Stimulated activated CD4-positive, alpha-beta T cell treated with anti-CD3 and anti-CD28 coated beads, Interleukin-12 subunit alpha, Interleukin-12 subunit beta, amount 100 ng/mL, for 48 hours (primary cell): ENCODE results near the gene VPS13D.
"Not testable (repeated sequence)": the region's sequence is repeated elsewhere in the genome, so short reads cannot be mapped to it uniquely, and the experiment has no call there.

ENCODE experiments used
- DNase-seq, 3 donors: peaks; one replicate each; pipeline ENCODE4 v3.0.0-alpha.2; 2020; ENCODE audit warnings: low read depth in 2 of 3, low spot score in 1 of 3

Gene VPS13D

DNA sequence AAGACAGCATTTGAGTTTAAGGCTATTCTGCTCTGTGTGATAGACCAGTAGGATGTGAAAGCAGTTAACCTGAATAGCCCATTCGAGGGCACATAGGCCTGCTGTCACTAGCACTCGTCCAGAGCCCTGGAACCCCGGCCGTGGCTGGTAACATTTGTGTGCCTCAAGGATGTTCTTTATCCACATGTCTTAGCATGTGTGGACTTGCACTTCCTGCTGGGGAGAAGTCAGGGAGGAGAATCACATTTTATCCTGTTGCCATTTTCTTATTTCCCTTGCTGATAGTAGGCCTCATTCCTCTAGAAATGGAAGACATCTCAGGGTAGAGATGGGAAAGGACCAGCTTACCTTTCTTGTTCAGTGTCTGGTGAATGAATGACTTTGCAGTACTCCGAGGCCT, 54.7 kb downstream of the VPS13D start:
- DNase-seq = no peak

DNA sequence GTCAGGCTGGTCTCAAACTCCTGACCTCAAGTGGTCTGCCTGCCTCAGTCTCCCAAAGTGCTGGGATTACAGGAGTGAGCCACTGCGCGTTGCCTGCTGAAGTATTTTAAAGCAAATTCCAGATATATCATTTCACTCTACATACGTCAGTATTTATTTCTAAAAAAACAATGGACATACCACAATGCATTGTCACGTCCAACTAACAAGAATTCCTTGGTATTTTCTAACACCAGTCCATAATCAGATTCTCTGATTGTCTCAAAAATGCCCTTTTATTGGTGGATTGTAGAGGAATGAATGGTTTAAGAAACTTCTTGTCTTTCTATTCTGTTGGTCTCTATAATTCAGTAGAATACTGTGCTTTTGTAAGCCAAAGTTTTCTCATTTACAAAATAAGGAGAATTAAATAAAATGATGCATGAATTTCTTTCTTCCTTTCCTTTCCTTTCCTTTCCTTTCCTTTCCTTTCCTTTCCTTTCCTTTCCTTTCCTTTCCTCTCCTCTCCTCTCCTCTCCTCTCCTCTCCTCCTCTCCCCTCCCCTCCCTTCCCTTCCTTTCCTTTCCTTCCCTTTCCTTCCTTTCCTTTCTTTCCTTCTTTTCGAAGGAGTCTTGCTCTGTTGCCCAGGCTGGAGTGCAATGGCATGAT, 55.8 kb downstream of the VPS13D start:
- no peak for DNase-seq

DNA sequence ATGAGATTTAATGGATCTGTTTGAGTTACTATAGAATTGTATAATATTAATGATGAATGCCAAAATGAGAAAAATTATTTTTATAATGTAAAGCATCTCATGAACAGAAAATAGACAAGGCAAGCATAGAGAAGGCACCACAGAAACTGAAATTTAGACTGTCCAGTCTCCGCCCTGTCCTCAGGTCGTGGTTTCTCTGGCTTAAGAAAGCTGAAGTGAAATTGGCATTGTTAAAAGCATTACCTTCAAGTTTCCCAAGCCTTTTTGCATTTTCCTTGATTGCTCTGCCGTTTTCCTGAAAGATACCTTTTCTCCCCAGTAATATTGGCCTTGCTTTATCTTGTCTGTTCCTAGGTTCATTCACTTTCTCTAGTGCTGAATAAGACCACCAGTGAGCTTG, 58.0 kb downstream of the VPS13D start:
- DNase-seq = no peak

DNA sequence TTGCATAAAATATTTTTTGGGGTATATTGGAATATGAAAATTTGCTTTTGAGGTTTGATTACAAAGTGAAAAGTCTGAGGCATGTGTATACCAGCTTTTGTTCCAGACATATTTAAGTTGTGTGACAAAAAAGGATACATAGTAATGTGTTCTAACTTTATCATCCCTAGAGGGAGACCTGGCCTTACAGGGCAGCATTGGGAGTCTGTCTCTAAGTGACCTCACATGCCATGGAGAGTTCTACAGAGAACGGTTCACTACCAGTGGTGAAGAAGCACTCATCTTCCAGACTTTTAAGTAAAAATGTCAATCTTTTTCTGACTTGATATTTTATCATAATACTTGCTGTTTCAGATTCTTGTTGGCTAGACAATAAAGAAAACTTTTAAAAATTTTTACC, 61.0 kb downstream of the VPS13D start:
- no peak for DNase-seq

DNA sequence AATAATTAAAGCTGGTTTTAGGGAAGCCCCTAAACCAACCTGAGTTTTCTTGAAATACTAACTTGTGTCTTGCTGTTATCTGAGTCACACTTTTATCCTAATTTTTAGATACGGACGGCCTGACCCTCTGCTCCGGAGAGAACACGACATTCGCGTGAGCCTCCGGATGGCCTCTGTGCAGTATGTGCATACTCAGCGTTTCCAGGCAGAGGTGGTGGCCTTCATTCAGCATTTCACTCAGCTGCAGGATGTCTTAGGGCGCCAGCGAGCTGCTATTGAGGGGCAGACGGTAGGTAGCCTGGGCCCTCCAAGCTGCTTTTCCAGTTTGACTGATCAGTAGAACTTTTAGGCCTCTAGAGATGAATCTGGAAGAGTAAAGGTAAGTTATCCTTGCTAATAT, 63.6 kb downstream of the VPS13D start:
- DNase-seq = no peak

DNA sequence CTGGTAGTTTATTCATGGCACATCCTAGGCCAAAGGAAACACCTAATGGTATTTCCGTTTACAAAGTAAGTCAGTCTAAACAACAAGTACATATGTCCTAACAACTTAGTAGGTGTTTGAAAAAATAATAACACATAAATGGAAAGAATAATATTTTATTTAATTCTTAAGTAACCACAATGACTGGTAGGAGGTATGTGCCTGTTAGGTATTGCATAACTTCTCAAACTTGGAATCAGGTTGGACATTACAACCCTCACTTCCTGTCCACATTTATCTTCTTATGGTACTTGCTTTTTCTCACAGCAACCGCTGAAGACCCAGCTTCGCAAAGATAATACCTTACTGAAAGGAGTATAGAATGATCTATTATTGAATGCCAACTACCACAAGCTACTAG, 64.2 kb downstream of the VPS13D start:
- no peak for DNase-seq

DNA sequence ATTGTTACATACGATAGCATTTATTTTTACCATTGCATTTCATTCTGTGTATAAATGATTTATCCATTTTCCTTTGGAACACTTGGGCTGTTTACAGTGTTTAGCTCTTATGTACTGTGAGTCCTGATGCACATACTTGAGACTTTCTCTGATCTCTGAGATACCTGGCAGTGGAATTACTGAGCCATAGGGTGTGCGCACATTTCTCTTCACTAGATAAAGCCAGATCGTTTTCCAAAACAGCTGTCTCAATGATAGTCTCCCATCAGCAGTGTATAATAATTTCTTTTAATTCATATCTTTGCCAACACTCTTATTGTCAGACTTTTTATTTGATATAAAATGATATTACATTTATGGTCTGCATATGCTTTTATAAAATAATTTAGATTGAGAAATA, 66.2 kb downstream of the VPS13D start:
- DNase-seq = no peak

DNA sequence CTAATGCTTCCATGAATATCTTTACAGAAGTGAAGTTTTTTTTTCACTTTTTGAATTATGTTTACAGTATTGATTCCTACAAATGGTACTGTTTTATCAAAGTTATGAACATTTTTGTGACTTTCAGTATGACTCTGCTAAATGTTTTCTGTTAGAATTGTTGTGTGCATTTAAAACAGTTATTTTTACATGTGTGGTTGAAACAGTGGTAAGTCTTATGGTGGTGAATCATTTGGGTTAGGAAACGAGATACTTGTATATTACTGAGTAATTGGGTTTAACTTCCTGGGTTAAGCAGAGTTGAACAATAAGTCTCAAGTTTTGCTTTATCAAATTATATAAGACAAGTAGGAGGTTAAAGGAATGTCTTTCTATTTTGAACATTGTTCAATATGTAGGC, 66.8 kb downstream of the VPS13D start:
- DNase-seq = no peak

DNA sequence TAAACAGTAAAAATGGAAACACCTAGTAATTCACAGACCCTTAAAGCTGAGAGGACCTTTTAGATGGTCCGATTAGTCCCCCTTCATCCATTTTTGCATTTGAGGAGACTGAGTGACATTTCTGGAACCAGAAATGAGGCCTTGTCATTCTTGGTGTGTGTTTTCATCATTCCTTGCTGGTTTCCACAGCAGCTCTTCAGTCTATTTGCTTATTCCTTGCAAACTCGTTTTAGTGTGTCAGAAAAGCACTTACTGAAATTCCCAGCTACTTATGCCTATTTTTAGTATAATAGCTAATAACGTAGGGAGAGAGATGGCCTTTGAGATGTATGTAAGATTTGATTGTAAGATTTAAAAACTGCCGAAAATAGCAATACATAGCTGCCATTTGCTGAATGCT, 70.9 kb downstream of the VPS13D start:
- no peak for DNase-seq

DNA sequence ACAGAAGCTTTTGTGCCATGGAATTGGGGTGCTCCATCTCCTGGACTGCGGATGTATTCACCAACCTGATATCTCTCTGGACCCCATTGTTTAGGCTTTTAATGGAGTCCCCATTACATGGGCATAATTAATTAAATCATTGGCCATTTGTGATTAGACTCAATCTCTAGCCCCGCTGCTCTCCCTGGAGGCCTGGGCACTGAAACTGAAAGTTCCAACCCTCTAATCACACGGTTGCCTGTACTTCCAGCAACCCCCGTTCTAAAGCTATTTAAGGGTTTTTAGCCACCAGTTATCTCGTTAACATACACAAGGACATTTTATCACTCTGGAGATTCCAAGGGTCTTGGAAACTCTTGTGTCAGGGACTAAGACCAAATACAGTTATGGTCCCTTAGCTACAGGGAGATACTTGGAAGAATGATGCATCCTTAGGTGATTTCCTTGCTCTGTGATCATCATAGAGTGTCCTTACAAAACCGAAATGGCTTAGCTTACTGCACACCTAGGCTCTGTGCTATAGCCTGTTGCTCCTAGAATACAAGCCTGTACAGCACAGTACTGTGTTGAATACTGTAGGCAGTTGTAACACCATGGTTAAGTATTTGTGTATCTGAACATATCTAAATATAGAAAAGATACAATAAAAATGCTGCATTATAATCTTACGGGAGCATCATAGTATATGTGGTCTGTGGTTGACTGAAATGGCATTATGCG, 71.8 kb downstream of the VPS13D start:
- no peak for DNase-seq

DNA sequence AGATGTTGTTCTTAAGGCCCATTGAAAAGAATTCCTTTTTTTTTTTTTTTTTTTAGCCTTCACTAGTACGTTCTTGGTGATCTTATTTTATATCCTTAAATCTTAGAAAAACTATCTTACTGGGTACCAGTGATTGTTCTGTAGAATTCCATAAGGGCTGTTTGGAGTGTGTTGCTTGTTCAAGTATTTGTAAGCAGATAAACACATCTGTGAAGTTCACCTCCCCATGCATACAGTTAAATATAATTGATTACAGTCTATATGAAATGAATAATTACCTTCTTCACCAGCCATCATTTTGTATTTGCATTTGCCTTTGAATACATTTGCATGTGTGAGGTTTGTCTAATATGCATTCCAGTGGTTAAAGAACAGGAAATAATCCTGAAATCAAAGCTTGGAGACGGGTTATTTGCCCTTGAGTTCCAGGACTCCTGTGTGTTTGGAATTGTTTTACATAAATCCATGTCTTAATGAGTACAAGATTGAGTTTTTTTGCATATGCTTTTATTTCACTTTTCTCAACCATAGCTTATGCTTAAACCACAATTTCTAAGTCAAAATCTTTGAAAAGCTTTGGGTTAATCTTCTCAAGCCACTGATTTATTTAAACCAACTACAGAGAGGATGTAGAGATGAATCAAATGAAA, 73.1 kb downstream of the VPS13D start:
- DNase-seq = no peak

DNA sequence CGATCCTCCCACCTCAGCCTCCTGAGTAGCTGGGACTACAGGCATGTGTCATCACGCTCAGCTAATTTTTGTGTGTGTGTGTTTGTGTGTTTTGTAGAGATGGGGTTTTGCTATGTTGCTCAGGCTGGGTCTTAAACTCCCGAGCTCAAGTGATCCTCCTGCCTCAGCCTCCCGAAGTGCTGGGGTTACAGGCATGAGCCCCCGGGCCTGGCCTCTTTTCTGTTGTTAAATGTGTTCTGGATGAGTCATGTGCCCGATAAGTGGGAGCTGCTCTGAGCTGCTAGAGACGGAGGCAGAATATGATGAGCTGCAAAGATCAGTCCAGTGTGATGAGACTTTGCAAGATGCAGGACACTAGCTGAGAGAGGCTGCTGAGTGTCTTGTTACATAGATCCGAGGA, 75.5 kb downstream of the VPS13D start:
- no peak for DNase-seq

DNA sequence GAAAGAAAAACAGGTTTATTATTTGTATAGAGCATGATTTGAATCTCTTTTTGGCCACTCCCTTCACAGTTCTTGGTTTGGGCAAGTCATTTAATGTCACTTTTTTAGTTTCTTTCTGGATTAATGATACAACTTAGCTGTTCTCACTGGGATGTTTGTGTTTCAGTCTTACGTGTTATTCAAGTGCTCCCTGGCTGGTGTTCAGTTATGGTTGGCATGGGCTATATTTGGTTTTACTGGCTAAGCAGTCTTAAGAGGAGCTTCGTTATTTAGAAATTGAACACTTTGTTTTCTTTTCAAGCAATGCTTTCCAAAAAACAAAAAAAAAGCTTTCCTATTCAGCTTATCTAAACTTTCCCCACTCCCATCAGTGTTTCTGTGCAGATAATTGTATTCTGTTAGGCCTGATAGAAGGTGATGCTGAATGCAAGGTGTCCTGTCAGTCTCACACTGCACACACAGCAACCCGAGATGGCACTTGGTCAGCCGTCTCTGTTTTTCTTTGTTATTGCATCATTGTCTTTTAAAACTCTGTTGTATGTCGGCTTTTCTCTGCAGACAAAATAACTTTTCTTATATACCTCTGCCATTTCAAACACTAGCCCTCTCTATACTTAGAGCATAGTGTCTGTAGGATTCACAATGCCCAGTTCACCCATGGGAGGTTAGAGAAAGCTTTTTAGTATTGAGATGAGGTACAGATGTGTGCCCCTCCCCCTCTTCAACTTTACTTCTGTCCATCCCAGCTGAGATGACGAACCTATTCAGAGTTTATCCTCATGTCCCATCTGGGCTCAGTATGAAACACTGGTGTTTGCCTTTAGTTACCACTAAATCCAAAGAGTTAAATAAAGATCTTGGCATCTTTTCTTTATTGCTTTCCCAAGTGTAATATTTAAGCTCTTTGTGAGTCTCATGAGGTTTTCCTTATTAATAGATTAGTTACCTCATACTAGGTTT, 80.2 kb downstream of the VPS13D start:
- DNase-seq = no peak

DNA sequence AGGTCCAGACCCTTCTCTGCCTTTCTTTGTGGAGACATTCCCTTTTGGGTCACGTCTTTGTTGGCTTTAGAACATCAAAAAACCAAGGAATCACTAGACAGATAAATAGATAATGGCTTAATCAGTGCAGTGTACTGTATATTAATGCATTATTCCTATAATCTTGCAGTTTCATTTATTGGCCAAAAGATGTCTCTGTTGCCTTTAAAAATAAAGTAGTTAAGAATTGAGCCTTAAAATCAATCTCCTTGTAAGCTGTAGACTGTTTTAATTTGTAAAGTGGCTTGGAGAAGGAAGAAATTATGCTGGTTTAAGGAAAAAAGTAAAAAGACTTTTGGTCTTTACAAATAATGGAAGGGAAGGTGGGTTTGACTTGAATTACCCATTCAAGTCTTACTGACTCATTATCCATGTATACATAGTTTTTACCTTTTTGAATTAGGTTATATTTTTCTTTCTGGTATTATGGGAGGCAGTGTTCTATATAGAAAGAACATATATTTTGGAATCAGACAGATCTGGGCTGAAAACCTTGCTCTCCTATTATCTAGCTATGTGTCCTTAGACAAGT, 84.6 kb downstream of the VPS13D start:
- no peak for DNase-seq

DNA sequence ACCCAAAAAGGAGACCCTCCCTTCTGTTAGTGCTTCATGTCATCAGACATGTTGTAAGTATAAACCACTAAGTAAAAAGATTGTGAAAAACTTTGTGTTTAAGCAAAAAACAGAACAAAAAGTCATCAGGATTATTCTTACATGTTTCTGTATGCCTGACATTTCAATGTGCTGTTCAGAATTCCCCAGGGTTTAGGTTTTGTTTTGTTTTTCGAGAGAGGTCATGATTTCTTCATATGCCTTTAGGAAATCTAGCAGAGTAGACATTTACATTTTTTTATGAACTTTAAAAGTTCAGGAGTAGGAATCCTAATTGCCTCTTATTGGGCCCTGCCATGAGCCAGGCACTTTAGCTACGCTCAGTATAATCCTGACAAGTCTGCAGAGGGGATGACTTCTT, 85.3 kb downstream of the VPS13D start:
- DNase-seq = no peak

DNA sequence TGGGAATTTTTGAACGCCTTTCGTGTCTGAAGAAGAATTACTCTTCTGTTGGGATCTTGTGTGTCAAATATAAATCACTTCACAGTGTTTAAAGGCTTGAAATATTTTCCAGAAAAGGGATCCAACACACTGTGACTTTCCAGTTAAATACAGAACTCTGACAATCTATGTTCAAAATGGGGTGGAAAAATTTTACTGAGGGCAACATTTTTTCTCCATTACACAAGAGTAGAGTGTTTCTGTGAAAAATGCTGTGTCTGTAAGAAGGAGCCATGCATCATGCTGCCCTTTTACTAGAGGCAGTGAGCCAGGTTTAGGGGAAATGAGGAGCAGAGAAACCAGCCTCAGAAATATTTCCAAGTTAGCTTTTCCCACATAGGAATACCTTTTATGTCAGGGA, 86.5 kb downstream of the VPS13D start:
- DNase-seq = no peak

DNA sequence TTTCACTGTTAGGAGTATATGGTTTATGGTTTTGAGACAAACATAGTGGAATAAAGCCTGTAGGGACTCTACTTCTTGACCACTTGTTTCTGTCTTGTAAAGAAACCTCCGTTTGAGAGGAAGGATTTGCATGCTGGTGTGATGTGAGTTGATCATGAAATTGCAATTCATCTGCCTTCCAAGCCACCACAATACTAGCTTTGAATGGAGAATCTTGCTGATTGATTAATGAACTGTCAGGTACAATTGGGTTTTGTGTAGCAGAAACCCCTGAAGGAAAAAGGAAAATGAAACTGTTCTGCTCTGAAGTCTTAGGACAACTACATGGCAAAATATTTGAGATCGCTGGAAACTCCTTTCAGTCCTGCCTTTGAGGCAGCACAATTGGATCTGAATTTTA, 90.7 kb downstream of the VPS13D start:
- DNase-seq = no peak

DNA sequence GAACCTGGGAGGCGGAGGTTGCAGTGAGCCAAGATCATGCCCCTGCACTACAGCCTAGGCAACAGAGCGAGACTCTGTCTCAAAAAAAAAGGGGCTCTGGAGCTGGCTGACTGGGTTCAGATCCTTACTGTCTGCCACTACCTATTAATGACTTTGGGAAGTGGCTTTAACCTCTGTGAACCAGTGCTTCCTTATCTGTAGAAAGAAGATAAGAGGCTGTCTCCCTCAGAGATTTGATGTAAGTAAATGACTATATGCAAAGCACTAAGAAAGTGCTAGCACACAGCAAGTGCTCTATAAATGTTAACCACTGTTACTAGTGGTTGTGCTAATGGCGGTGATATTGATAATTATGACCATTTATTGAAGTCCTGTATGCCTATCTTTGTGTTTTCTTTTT, 94.6 kb downstream of the VPS13D start:
- no peak for DNase-seq

DNA sequence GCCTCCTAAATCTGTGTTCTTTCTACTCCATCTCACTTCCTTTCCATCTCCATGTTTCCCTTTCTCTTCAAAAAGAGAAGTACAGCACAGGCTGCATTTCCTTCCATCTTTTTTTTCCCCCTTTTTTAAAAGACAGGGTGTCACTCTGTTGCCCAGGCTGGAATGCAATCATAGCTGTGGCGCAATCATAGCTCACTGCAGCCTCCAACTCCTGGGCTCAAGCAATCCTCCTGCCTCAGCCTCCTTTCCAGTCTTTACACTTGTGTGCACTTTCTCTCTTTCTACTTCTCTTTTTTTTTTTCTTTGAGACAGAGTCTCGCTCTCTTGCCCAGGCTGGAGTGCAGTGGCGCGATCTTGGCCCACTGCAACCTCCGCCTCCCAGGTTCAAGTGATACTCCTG, 95.1 kb downstream of the VPS13D start:
- not testable (repeated sequence) for DNase-seq

DNA sequence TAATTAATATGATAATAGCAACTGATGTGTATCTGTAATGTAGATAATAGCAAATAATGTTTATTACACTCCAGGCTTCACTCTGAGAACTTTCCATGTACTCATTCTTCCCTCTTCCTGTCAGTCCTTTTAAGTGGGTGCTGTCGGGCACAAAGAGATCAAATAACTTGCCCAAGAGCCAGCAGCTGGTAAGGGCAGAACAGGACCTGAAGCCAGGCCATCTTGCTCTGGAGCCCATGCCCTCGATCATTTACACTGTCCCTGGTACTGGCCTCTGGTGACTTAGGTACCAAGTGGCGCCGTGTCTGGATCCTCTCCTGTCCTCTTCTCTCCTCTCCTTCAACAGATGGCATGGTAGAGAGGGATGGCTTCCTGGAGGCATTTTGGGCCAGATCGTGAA, 97.2 kb downstream of the VPS13D start:
- DNase-seq = no peak

DNA sequence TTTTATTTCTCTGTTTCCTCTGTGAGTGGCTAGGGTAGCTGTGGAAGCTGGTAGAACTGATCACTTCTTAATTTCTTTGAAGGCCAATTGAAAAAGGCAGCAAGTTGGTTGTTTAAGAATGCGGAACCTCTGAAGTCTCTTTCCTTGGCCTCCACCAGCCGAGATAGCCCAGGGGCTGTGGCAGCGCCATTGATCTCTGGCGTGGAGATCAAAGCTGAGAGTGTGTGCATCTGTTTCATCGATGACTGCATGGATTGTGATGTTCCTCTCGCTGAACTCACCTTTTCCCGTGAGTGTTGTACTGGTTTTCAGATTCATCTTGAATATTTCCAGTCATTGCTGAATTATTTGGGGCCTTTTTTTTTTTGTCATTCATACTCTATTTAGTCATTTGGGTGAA, 97.7 kb downstream of the VPS13D start:
- DNase-seq = peak in 1 of 3 donors; percentile 5
